Camera-type eye (tissue), 1 donor: ENCODE data around the gene CRYGA. TPM values are rescaled to one million over a fixed set of nuclear protein-coding genes. Genes with fewer than 3 reads are reported as not detected.

Source experiments
- total RNA-seq: library from RNA; depleted of rRNA; stranded (reverse); fragments of >200 nt; gene quantifications from one replicate; pipeline ENCODE4 v1.2.3, GENCODE V29; 2014

Gene CRYGA
- total RNA-seq = 885 TPM

DNA sequence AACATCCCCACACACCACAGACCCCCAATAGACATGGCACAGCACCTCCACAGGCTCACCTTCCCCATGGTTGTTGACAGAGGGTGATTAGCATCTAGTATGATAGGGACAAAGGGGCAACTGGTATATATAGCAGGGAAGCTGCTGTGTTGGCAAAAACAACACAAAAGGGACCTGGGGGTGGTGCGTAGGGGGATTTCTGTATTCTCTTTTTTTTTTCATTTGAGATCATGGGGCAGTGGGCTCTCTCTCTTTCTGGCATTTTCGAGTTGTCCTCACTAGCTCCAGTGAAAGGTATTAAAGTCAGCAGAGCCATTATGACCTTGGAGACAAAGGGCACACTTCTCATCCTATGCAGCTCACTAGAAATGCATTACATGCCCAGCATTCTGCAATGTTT is at the start of gene CRYGA:
Gene CRYGA (minus strand): TSS at position 101 of the 400 bp plus-strand sequence. CDS start 33 bp downstream, at position 68.

GRCh38 chr2:208189810-208190503 is 26.6 kb upstream of the CRYGA start, which contains the start of gene C2orf80:
C2orf80 (minus strand) TSS chr2:208190030; CDS start chr2:208186986, 3,044 bp downstream.

GRCh38 chr2:208146006-208146405 is 17.4 kb downstream of the CRYGA start, which contains the start of gene CRYGB:
CRYGB (minus strand) TSS chr2:208146158; CDS start chr2:208146120, 38 bp downstream.

GRCh38 chr2:208129744-208130711 is 33.4 kb downstream of the CRYGA start, which contains the start of gene CRYGC:
CRYGC (minus strand) TSS chr2:208129828; CDS start chr2:208129792, 36 bp downstream.

DNA sequence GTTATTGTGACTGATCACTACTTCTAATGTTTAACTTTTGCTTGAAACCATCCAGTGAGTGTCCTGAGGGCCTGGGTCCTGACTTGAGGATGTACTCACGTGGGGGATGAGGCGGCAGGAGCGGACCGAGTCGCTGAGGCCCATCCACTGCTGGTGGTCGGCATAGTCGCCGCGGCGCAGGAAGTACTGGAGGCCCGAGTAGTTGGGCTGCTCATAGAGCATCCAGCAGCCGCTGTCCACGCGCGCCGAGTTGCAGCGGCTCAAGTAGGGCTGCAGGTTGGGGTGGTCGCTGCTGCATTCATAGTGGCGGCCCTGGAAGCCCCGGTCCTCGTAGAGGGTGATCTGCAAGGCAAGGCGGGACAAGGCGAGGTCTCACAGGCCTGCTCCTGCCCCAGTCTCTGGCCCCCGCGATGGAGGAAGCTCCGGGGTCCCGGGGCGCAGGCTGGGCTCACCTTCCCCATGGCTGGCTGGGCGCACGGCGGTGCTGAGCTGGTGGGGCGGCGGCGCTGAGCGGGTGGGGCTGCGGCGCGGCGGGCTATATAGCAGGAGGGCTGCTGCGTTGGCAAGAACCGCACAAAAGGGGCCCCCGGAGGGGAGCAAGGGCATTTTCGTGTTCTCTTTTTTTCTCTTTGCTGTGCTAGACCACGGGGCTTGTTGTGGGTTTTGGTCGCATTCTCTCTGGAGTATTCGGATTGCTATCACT is 39.2 kb downstream of the CRYGA start, which contains the start of gene CRYGD:
Gene CRYGD (minus strand): TSS at position 512 of the 703 bp plus-strand sequence. CDS start 51 bp downstream, at position 461.

Other genes starting within 250 kb of the CRYGA start
- gene PLEKHM3, start 138.1 kb downstream of the CRYGA start, total RNA-seq = 60.8 TPM
- gene CRYGD, start 39.1 kb downstream of the CRYGA start, total RNA-seq = 823 TPM
- gene CRYGC, start 33.8 kb downstream of the CRYGA start, total RNA-seq = 1,741 TPM
- 254 TPM for gene CRYGB, start 17.4 kb downstream of the CRYGA start, total RNA-seq
- not detected for gene C2orf80, start 26.4 kb upstream of the CRYGA start, total RNA-seq
- 83.5 TPM for gene IDH1, start 91.5 kb upstream of the CRYGA start, total RNA-seq
- gene PIKFYVE, start 102.7 kb upstream of the CRYGA start, total RNA-seq = 59.4 TPM
- gene PTH2R, start 243.2 kb upstream of the CRYGA start, total RNA-seq = 4.2 TPM